Activated CD4-positive, alpha-beta T cell treated with anti-CD3 and anti-CD28 coated beads for 24 hours (primary cell): Measurements from ENCODE around the gene PDZD11.
"Not testable (repeated sequence)": the region's sequence is repeated elsewhere in the genome, so short reads cannot be mapped to it uniquely, and the experiment has no call there.

Experiments used
- DNase-seq, 2 donors: peaks; one replicate each; pipeline ENCODE4 v3.0.0-alpha.2; 2020; ENCODE audit warnings: low read depth in 2 of 2

The PDZD11 gene

GRCh38 chrX:70257423-70258288, 32.1 kb downstream of the PDZD11 start:
- no peak for DNase-seq

- no peak for DNase-seq
These were observed 34.3 kb downstream of the PDZD11 start for GRCh38 chrX:70255452-70255851.

- DNase-seq, result no peak
These were observed 34.8 kb downstream of the PDZD11 start for GRCh38 chrX:70254909-70255308.

GRCh38 chrX:70254063-70254400, 35.7 kb downstream of the PDZD11 start:
- DNase-seq, result no peak

- DNase-seq, result no peak
These were observed 36.2 kb downstream of the PDZD11 start for GRCh38 chrX:70253377-70254062.

GRCh38 chrX:70252491-70252890, 37.2 kb downstream of the PDZD11 start:
- no peak for DNase-seq

- no peak for DNase-seq
These were observed 42.5 kb downstream of the PDZD11 start for GRCh38 chrX:70247252-70247651.

GRCh38 chrX:70244881-70245280, 44.8 kb downstream of the PDZD11 start:
- no peak for DNase-seq

- DNase-seq, result not testable (repeated sequence)
These were observed 46.1 kb downstream of the PDZD11 start for GRCh38 chrX:70243601-70244000.

- DNase-seq, result no peak
These were observed 48.2 kb downstream of the PDZD11 start for GRCh38 chrX:70241501-70241900.

GRCh38 chrX:70240751-70241150, 49.0 kb downstream of the PDZD11 start:
- DNase-seq, result no peak
